OCI-M1 (cell line): ENCODE data around the gene RFX7.

ENCODE experiments used
- DNase-seq: peaks from one replicate; lab custom pipeline; 2025; lab: John Stamatoyannopoulos, UW

RFX7 gene

GRCh38 chr15:56045068-56045748 lies 198.5 kb downstream of the RFX7 start:
- DNase-seq, result no peak

- peak; percentile 86 for DNase-seq
Observed at GRCh38 chr15:56042982-56043980, 200.4 kb downstream of the RFX7 start.

GRCh38 chr15:56042498-56042897 lies 201.2 kb downstream of the RFX7 start:
- DNase-seq, result no peak

GRCh38 chr15:56042031-56042430 lies 201.6 kb downstream of the RFX7 start:
- DNase-seq, result no peak

GRCh38 chr15:56040081-56041035 lies 203.3 kb downstream of the RFX7 start:
- peak; percentile 77 for DNase-seq

- DNase-seq, result no peak
Observed at GRCh38 chr15:56038707-56039106, 205.0 kb downstream of the RFX7 start.

GRCh38 chr15:56038015-56038414 lies 205.7 kb downstream of the RFX7 start:
- peak; percentile 87 for DNase-seq
